ENCODE results near the gene PYDC1.
"Not testable (repeated sequence)": the region's sequence is repeated elsewhere in the genome, so short reads cannot be mapped to it uniquely, and the experiment has no call there.

PYDC1 gene

DNA sequence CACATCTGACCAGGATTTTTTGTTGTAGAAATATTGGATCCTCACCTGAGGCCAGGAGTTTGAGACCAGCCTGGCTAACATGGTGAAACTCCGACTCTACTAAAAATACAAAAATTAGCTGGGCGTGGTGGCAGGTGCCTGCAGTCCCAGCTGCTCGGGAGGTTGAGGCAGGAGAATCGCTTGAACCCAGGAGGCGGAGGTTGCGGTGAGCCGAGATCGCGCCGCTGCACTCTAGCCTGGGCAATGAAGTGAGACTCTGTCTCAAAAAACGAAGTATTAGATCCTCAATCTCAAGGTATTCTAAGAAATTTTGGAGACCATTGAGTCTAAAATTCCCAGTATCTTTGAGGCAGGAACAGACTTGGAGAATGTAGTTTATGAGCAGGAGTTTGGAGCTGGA, 21.1 kb downstream of the PYDC1 start:
- DNase-seq, result not testable (repeated sequence)

DNA sequence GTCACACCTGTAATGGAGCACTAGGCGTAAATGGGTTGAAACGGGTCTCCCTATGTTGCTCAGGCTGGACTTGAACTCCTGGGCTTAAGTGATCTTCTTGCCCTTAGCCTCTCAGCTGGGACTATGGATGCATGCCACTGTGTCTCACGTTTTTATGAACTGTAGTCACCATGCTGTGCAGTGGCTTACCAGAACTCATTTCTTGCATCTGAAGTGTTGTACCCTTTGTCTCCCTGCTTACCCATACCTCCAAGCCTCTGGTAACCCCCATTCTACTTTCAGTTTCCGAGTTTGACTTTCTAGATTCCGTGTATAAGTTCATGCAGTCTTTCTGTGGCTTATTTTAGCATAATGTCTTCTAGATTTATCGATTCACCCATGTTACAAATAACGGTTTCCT, 22.0 kb downstream of the PYDC1 start:
- no peak for DNase-seq

DNA sequence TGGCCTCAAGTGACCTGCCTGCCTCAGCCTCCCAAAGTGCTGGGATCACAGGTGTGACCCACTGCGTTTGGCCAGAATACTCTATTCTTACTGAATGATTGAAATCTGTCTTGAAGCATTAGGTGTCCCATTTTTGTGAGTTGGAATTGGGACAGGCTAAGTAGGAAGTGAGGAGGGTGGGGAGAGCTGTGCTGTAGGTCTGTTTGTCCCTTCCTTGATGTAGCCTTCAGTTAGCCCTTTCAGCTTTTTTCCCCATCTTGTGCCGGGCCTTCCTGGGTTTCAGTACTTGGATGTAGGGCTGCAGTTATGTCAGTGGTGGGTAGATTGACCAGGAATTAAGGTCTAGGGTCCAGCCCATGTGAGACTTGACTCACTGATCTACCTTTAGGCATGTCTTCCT, 23.1 kb downstream of the PYDC1 start:
- DNase-seq, result no peak

DNA sequence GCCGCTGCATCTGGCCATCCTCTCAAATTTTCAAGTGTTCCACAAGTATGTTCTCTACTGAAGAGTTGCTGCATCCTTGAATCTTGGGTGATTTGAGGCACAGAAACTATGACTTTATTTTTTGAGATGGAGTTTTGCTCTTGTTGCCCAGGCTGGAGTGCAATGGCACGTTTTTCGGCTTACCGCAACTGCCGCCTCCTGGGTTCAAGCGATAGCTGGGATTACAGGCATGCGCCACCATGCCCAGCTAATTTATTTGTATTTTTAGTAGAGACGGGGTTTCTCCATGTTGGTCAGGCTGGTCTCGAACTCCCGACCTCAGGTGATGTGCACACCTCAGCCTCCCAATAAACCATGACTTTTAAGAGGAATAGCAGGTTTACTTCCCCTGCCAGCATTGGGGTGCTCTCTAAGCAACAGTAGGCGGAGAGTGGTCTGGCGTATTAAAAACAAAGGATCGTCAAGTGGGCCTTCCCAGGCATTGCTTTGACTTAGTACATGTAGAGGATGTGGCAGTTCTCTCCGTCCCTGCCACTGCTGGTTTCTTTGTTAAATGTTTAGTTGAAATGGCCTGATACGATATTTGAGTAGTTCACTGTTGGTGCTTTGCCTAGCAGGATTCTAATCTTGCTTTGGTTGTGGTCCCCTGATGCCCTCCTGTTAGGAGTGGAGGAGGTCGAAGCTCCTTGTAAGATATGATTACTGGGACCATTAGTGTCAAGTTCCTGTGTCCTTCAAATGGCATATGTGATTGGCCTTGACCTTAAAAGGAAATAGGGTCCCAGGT, 23.9 kb downstream of the PYDC1 start:
- DNase-seq, result no peak

DNA sequence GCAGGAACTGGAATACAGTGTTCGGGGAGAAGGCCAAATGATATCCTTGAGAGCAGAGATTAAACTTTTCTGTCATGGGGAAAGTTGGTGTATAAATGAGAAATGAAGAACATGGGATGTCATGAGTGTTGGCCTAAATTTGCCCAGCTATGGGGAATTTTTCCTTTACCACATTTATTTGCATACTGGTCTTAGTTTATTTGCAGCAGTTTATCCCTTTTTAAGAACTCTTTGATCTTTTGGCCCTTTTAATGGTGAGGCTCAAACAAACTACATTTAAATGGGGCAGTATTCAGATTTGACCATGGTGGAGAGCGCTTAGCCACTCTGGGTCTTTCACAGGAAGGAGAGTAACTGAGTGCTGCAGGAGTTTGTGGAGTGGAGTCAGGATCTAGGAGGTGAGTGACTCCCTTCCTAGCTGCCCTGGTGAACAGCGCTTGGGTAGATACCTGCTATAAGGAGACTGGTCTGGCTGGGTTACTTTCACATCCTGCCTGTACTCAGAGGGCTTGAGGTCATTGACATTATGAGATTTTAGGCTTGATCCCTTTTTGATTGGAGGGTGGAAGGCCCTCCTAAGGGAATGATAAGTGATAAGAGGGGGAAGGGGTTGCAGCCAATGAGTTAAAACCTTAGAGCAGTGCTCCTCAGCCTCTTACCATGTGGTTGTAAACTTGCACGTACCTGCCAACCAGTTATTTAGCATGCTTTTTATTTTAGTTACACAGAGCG, 25.1 kb downstream of the PYDC1 start:
- DNase-seq, result no peak

DNA sequence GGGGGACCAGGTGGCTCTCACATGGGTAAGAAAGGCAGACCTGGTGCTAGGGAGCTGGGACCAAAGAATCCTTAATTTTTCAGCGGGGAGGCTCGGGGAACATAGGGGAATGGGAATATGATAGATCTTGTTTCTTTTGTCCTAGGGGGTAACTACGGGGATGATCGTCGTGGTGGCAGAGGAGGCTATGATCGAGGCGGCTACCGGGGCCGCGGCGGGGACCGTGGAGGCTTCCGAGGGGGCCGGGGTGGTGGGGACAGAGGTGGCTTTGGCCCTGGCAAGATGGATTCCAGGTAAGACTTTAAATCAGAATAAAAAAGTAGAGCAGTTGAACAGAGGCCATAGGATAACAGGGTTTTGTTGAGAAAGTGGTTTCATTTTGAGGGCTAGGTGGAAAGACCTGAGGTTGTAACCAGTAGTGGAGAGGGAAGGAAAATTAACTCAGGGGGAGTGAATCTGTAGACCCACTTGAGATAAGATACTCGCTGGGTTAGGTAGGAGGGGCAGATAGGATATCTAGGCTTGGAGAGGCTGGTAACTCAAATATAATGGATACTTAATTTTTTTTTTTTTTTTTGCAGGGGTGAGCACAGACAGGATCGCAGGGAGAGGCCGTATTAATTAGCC, 26.0 kb downstream of the PYDC1 start:
- DNase-seq, result no peak

DNA sequence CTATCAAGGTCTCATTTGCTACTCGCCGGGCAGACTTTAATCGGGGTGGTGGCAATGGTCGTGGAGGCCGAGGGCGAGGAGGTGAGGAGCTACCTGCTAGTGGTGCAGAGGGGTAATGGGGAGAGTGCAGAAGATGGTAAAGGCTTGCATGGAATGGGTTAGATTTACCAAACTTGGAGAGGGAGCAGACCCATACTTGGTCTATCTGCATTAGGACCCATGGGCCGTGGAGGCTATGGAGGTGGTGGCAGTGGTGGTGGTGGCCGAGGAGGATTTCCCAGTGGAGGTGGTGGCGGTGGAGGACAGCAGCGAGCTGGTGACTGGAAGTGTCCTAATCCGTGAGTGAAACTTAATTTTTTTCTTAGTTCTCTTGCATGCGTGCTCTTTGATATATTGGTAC, 26.9 kb downstream of the PYDC1 start:
- no peak for DNase-seq

DNA sequence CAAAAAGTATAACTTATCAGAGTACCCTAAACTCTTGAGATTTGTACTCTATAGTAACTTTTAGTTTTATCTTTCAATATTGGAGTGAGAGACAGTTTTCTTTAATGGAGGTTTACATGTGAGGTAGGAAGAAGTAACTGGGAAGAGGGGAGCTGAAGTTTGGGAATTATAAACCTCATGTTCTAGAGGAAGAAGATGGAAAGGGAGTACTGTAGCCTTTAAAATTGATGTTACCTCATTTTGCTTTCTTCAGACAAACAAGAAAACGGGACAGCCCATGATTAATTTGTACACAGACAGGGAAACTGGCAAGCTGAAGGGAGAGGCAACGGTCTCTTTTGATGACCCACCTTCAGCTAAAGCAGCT, 27.5 kb downstream of the PYDC1 start:
- no peak for DNase-seq

DNA sequence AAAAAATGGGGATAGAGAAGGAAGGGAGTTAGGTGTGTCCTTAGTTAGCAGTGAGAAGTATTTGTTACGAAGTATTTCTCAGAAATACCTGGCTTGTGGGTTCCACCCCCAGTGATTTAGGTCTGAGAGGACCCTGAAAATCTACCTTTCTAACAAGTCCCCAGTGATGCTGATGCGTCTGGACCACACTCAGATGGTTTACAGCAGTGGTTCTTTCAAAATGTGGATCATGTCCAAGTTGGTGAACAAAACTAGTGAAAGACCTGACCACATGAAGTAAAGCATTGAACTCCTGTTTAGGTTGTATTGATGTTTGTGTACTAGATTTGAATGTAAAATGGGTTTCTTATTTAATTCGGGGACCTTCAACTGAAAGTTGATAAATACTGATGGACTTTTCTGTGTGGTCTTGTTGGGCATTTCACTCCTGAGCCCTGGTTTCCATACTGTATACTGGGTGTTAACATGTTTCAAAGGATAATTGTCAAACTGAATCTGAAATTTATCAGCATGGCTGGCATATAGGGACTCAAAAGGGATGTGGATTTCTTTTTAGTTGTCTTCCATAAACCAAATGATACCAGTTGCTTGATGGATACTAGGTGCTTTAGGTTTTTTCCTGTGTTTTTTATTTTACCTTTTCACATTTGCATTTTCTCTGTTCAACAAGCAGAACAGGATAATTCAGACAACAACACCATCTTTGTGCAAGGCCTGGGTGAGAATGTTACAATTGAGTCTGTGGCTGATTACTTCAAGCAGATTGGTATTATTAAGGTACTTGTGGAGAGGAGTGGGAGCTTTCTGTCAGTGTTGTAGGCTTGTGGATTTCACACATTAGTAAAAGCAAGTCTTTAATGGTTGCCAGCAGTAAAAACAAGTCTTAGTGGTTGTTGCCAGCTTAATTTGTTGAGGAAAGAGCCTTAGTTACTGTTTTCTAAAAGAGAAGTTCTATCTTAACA, 28.2 kb downstream of the PYDC1 start:
- DNase-seq, result no peak

DNA sequence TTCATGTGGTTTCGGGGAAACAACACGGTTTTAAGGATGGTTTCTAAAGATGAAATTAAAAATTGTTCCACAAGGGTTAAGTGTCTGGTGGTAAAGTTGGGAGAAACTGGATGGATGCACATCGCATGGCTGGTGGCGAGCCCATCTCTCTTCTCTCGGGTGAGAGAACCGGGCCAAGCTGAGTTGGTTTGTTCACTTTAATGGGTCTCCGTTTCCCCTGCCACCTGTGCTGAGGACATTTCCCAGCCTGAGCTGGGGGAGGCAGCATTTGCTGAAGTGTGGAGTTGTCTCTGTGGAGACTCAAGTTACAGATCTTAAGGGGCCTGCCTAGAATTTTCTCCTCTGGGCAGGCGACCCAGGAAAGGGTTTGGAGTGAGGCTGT, 29.1 kb downstream of the PYDC1 start:
- no peak for DNase-seq

DNA sequence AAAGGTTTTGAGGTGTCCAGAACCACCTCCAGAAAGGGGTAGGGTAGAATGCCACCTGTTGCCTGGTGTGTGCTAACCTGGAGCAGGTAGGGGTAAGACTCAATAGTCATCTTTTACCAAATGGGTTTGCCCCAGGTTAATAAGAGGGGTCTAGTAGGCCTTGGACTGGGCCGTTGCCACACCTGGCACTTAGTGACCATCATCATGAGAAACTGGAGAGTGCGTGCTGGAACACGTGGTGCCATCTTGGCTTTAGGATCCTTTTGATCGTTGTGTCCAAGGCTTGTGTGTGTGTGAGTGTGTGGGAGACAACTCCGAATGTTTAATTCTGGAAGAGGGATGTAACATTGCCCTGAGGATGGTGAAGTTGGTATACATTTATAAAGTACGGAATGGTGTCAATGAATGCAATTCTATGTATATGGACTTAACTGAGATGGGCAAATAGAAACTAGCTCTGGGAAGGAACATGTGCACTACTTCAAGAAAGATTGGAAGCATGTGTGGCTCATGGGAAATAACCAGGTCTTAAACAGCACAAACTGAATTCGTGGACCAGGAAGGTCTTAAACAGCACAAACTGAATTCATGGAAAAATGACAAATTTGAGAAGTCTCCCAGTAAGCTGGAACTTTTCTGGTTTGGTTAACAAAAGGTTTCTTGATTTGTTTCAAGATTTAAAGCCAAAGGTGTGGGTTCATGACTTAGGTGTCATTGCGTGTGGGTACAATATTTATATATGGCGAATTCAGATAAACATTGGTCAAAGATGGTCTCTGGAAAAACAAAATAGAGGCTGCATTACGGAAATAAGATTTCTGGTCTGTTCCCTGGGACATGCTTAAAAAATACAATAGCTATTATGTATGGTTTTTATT, 29.8 kb downstream of the PYDC1 start:
- no peak for DNase-seq

DNA sequence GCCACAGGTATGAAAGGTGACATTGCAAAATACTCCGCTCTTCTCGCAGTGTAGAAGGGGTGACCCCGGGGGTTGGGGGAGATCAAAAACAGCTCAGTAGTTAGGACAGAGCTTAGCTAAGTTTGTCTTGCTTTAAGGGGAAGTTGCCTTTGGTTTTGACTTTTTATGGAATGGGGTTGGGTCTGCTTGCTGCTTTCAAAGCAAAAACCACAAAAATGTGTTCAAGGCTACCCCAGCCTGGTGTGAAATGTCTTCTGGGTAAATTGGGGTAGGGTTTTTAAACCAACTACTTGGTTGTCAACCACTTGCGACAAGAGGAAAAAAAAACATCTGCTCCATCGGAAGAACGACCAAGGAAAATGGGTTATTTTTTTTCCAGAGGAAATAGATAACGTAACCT, 30.8 kb downstream of the PYDC1 start:
- DNase-seq, result no peak

DNA sequence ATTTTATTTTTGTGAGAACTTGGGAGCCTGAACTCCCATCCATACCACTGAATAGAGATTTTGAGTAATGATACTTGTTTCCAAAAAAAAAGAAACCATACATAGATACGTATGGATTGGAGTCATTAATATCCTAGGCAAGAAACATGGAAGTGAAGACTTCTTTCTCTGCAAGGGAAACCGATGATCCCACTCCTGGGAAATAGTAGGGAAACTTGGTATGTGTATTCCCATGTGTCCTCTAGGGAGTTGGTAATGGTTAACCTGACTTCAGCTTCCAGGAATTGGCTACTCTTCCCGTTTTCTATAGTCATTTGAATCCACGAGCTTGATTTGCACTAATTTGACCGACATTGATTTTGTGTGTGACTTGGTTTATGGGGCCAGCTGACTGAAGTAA, 31.6 kb downstream of the PYDC1 start:
- no peak for DNase-seq

DNA sequence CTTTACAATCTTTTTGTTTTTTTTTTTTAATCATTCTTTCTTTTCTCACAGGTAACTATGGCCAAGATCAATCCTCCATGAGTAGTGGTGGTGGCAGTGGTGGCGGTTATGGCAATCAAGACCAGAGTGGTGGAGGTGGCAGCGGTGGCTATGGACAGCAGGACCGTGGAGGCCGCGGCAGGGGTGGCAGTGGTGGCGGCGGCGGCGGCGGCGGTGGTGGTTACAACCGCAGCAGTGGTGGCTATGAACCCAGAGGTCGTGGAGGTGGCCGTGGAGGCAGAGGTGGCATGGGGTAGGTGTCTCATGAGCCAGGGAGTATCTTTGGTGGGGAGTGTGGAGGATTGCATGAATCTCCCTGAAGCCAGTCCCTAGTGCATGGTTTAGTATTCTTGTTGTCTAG, 32.0 kb downstream of the PYDC1 start:
- no peak for DNase-seq

DNA sequence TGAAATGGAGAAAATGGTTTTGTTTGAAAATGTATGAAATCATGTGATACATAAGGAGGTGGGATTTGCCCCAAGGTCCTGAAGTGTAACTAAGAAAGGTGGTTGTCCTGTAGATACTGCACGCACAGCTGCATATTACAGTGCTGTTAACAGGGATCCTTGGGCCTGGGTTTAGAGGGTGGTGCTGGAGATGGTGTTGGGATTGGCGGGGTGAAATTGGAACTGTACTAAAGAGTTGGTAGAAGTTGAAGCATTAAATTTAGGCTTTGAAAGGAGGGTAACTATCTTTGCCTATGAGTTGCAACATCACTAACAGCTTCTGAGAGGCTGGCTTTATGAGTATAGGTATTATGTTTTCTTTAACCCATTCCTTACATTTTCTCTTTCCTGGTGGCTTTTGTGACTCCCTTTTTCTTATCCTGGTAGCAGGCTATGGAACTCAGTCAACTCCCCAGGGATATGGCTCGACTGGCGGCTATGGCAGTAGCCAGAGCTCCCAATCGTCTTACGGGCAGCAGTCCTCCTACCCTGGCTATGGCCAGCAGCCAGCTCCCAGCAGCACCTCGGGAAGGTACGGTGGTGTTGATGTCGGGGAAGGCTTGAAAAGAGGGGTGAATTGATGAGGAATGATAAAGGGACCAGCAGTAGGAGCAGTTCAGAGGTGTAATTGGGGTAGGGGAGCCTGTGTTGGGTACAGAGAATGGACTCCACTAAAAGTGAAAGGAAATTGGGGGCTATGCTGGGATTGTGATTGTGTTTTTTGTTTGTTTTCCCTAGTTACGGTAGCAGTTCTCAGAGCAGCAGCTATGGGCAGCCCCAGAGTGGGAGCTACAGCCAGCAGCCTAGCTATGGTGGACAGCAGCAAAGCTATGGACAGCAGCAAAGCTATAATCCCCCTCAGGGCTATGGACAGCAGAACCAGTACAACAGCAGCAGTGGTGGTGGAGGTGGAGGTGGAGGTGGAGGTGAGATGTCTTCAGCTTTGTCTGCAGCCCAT, 33.2 kb downstream of the PYDC1 start:
- DNase-seq, result no peak

DNA sequence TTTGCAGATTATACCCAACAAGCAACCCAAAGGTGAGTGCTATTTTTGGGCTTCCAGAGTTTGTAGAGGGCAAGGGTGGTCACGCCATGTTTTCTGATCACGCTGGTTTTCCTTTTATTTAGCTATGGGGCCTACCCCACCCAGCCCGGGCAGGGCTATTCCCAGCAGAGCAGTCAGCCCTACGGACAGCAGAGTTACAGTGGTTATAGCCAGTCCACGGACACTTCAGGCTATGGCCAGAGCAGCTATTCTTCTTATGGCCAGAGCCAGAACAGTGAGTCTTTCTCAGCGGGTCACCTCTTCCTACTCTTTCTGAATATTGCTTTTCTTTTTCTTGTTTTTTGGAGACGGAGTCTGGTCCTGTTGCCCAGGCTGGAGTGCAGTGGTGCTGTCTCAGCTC, 34.5 kb downstream of the PYDC1 start:
- DNase-seq, result no peak

DNA sequence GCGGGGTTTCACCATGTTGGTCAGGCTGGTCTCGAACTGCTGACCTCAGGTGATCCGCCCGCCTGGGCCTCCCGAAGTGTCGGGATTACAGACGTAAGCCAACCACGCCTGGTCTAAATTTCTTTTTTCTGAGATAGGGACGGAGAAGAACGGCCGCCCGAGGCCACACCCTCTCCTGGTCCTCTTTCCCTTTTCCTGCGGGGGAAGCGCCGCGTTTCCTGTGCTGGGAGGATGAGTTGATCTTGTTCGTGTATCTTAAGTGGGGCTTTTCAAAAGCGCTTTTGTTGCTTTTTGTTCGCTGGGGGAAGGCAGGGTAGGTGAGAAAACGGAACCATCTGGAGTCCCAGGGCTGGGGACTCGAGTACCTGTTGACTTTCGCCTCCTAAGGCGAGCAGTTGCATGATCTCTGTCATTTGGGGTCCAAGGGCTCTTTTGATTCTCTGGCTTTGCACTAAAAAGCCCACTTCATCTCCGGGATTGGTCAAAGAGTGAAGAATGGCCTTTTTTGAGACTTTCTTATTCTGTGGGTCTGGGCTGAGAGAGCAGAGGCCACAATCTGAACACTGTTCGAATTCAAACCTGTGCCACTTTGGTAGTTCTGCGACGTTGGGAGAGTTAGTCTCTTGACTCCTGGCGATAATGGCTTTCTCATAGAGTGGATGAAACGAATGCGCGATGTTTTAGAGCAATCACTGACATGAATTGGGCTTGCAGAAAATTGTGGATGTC, 35.7 kb downstream of the PYDC1 start:
- no peak for DNase-seq

DNA sequence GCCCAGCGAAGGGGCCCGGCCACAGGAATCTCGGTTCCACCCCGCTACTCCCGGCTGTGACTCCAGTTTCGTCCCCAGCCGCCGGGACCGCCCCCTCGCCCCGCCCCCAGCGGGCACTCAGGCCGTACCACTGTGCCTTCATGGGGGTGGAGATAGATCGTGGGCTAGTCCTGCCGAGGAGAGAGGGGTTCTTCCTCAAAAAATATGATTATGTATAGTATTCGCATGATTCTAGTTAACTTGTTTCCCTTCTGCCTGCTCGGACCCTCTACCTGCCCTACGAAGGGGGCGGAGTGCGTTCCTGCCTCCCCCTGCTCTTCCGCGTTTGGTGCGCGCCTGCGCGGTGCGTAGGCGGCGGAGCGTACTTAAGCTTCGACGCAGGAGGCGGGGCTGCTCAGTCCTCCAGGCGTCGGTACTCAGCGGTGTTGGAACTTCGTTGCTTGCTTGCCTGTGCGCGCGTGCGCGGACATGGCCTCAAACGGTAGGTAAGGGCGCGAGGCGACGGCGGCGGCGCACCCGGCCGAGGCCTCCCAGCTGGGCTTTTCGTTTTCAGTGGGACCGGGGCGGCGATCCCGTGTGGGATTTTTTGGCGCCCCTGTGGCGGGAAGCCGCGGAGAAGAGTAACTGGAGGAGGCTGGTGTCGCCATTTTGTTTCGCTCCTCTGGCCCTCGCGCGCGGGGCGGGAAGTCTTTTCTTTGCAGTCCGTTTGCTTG, 37.0 kb downstream of the PYDC1 start, which contains the start of gene FUS:
TSS of gene FUS (plus strand) at position 393 of the 713 bp plus-strand sequence. CDS start at position 469, 76 bp downstream.
- DNase-seq, result peak; percentile 39 to 54

DNA sequence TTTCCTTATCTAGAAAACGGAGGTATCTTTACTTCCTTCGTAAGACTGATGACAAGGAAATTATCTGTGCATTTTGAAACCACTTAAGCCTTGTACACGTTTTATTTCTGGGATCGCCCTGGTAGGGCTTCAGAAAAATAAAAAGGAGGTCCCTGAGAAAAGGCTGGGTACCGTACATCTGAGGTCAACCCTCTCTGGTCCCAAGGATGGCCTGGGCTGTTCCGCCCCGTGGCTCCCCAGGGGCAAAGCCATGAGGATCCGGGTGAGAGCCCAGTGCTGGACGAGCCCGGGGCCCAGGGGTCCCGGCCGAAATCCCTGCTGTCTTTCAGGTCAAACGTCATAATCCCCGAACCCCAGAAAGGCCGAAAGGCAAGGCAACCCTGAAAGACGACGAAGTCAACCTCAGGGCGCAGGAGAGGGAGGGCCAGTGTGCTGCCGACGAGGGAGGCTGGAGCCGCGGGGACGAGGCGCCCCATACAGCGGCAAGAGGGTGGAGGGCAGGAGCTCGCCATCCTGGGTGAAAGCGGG, 37.7 kb downstream of the PYDC1 start:
- no peak for DNase-seq
